HepG2 (cell line): Measurements from ENCODE around the gene ROBO3. TPM values are rescaled to one million over a fixed set of nuclear protein-coding genes. Genes with fewer than 3 reads are reported as not detected.

Source experiments
- CAMTA2 ChIP-seq: sonication (generic); formaldehyde crosslinking; IDR thresholded peaks from 2 replicates; pipeline ENCODE4 v1.4.0; 2020; ENCODE audit warnings: mild to moderate bottlenecking, missing genetic modification reagents, borderline replicate concordance
- DMAP1 ChIP-seq: IDR thresholded peaks from 2 replicates; pipeline ENCODE4 v1.6.1; 2016
- EZH2 ChIP-seq: conservative IDR thresholded peaks from 2 replicates; pipeline ENCODE4 v1.6.1; 2012; ENCODE audit warnings: mild to moderate bottlenecking, low read depth, low read length, moderate library complexity
- FOSL2 ChIP-seq: sonication (generic); formaldehyde crosslinking; IDR thresholded peaks from 2 replicates; pipeline ENCODE4 v1.4.0; 2020; ENCODE audit warnings: missing genetic modification reagents
- FOXC1 ChIP-seq: sonication (generic); formaldehyde crosslinking; IDR thresholded peaks from 2 replicates; pipeline ENCODE4 v1.8.0; 2022; ENCODE audit warnings: mild to moderate bottlenecking, missing genetic modification reagents, borderline replicate concordance
- GFI1 ChIP-seq: sonication (generic); formaldehyde crosslinking; IDR thresholded peaks from 2 replicates; pipeline ENCODE4 v1.5.0; 2020; ENCODE audit warnings: missing genetic modification reagents, mild to moderate bottlenecking, borderline replicate concordance
- NBN ChIP-seq: fragments of 450-650 bp; conservative IDR thresholded peaks from 2 replicates; pipeline ENCODE4 v1.6.1; 2017
- NFE2L2 ChIP-seq: fragments of 150-350 bp; IDR thresholded peaks from 2 replicates; pipeline ENCODE4 v1.6.1; 2014; ENCODE audit warnings: low read length
- PHF21A ChIP-seq: sonication (generic); formaldehyde crosslinking; IDR thresholded peaks from 2 replicates; pipeline ENCODE4 v1.5.0; 2020; ENCODE audit warnings: mild to moderate bottlenecking, missing genetic modification reagents
- POLR2AphosphoS5 ChIP-seq: IDR thresholded peaks from 2 replicates; pipeline ENCODE4 v1.6.1; 2012; ENCODE audit warnings: low read depth, low read length
- PPARG ChIP-seq: conservative IDR thresholded peaks from 2 replicates; pipeline ENCODE4 v1.6.1; 2016; ENCODE audit warnings: missing biosample characterization, missing genetic modification reagents
- RFX1 ChIP-seq: fragments of 450-650 bp; IDR thresholded peaks from 2 replicates; pipeline ENCODE4 v1.6.1; 2017
- SMAD9 ChIP-seq: sonication (generic); formaldehyde crosslinking; IDR thresholded peaks from 2 replicates; pipeline ENCODE4 v1.5.1; 2020; ENCODE audit warnings: mild to moderate bottlenecking, missing genetic modification reagents
- SRSF4 ChIP-seq: fragments of 200-400 bp; formaldehyde crosslinking; IDR thresholded peaks from one replicate; pipeline ENCODE4 v1.6.1; 2018; ENCODE audit warnings: mild to moderate bottlenecking, low read depth, low read length, moderate library complexity; ENCODE audit not compliant: poor library complexity, severe bottlenecking
- TBX2 ChIP-seq: sonication (generic); formaldehyde crosslinking; IDR thresholded peaks from 2 replicates; pipeline ENCODE4 v1.5.0; 2020; ENCODE audit warnings: missing genetic modification reagents, mild to moderate bottlenecking, borderline replicate concordance
- ZNF543 ChIP-seq: sonication (generic); formaldehyde crosslinking; IDR thresholded peaks from 2 replicates; pipeline ENCODE4 v1.4.0; 2020; ENCODE audit warnings: mild to moderate bottlenecking, missing genetic modification reagents
- ZNF557 ChIP-seq: sonication (generic); formaldehyde crosslinking; IDR thresholded peaks from 2 replicates; pipeline ENCODE4 v1.4.0; 2020; ENCODE audit warnings: missing genetic modification reagents
- ZNF570 ChIP-seq: sonication (generic); formaldehyde crosslinking; IDR thresholded peaks from 2 replicates; pipeline ENCODE4 v1.4.0; 2020; ENCODE audit warnings: mild to moderate bottlenecking, missing genetic modification reagents, borderline replicate concordance
- ZNF672 ChIP-seq: sonication (generic); formaldehyde crosslinking; IDR thresholded peaks from 2 replicates; pipeline ENCODE4 v1.8.1; 2022; ENCODE audit warnings: missing genetic modification reagents
- ZNF790 ChIP-seq: sonication (generic); formaldehyde crosslinking; IDR thresholded peaks from 2 replicates; pipeline ENCODE4 v1.8.0; 2022; ENCODE audit warnings: missing genetic modification reagents, mild to moderate bottlenecking, borderline replicate concordance
- polyA plus RNA-seq, 8 experiments: library from polyadenylated mRNA; depleted of rRNA in 3 of 8; stranded (reverse) in 7 of 8; unstranded in 1 of 8; fragments of >200 nt; fragmentation: Illumina TruSeq in 4 of 8; extraction: Trizol in 4 of 8; gene quantifications; 2 replicates each; pipeline versions ENCODE4 v1.2.1 to v1.2.3, GENCODE V29; 2011 to 2016; ENCODE audit warnings: low read depth in 4 of 8, missing spikeins in 1 of 8, mixed read lengths in 1 of 8; ENCODE audit not compliant: insufficient read depth in 1 of 8
- total RNA-seq, 5 experiments: library from RNA; depleted of rRNA; stranded (reverse); fragments of >200 nt; fragmentation: Illumina TruSeq; extraction: Trizol; gene quantifications; 2 replicates each; pipeline ENCODE4 v1.2.3, GENCODE V29; 2016; ENCODE audit warnings: low read depth in 1 of 5
- TF ChIP-seq, protein P1 (sequence below): sonication (generic); formaldehyde crosslinking; IDR thresholded peaks from 2 replicates; pipeline ENCODE4 v1.5.1; 2020; ENCODE audit warnings: mild to moderate bottlenecking, missing genetic modification reagents, moderate library complexity
- TF ChIP-seq, protein P2 (sequence below): sonication (generic); formaldehyde crosslinking; IDR thresholded peaks from 2 replicates; pipeline ENCODE4 v1.5.0; 2020; ENCODE audit warnings: missing genetic modification reagents
- TF ChIP-seq, protein P3 (sequence below): sonication (generic); formaldehyde crosslinking; IDR thresholded peaks from 2 replicates; pipeline ENCODE4 v1.5.1; 2020; ENCODE audit warnings: mild to moderate bottlenecking, missing genetic modification reagents, moderate library complexity

Gene ROBO3
- total and polyA plus RNA-seq, 2 of the 13 experiments (the other 11 are each of a cell fraction or from before 2014, with no cell fraction given), result 0.07 to 2.4 TPM

GRCh38 chr11:124882339-124883071 is 17.3 kb downstream of the ROBO3 start (continued):
- TF ChIP-seq, protein P1, sequence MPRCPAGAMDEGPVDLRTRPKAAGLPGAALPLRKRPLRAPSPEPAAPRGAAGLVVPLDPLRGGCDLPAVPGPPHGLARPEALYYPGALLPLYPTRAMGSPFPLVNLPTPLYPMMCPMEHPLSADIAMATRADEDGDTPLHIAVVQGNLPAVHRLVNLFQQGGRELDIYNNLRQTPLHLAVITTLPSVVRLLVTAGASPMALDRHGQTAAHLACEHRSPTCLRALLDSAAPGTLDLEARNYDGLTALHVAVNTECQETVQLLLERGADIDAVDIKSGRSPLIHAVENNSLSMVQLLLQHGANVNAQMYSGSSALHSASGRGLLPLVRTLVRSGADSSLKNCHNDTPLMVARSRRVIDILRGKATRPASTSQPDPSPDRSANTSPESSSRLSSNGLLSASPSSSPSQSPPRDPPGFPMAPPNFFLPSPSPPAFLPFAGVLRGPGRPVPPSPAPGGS, result peak; percentile 31; the same call in 1 of the 2 replicates
- TF ChIP-seq GFI1 (peak; percentile 99), ZNF570 (no peak), NBN (no peak), NFE2L2 (no peak), SRSF4 (no peak), POLR2AphosphoS5 (no peak), ZNF557 (CRISPR knock-in tag) (no peak), PPARG (CRISPR knock-in tag) (peak; percentile 66; the same call in 1 of the 2 replicates), FOXC1 (CRISPR knock-in tag) (no peak), EZH2 (no peak), DMAP1 (CRISPR knock-in tag) (no peak; the same call in 1 of the 2 replicates), ZNF790 (CRISPR knock-in tag) (no peak), TBX2 (CRISPR knock-in tag) (peak; percentile 42; the same call in 1 of the 2 replicates), RFX1 (no peak), SMAD9 (CRISPR knock-in tag) (0 out of 2 replicates have a peak, but pooled peaks have one; percentile 7), CAMTA2 (no peak), ZNF672 (CRISPR knock-in tag) (no peak), ZNF543 (0 out of 2 replicates have a peak, but pooled peaks have one; percentile 62), FOSL2 (CRISPR knock-in tag) (peak; percentile 54; the same call in 1 of the 2 replicates), PHF21A (CRISPR knock-in tag) (peak; percentile 91)
- TF ChIP-seq, protein P2, sequence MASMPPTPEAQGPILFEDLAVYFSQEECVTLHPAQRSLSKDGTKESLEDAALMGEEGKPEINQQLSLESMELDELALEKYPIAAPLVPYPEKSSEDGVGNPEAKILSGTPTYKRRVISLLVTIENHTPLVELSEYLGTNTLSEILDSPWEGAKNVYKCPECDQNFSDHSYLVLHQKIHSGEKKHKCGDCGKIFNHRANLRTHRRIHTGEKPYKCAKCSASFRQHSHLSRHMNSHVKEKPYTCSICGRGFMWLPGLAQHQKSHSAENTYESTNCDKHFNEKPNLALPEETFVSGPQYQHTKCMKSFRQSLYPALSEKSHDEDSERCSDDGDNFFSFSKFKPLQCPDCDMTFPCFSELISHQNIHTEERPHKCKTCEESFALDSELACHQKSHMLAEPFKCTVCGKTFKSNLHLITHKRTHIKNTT (CRISPR knock-in tag), result no peak
- TF ChIP-seq, protein P3, sequence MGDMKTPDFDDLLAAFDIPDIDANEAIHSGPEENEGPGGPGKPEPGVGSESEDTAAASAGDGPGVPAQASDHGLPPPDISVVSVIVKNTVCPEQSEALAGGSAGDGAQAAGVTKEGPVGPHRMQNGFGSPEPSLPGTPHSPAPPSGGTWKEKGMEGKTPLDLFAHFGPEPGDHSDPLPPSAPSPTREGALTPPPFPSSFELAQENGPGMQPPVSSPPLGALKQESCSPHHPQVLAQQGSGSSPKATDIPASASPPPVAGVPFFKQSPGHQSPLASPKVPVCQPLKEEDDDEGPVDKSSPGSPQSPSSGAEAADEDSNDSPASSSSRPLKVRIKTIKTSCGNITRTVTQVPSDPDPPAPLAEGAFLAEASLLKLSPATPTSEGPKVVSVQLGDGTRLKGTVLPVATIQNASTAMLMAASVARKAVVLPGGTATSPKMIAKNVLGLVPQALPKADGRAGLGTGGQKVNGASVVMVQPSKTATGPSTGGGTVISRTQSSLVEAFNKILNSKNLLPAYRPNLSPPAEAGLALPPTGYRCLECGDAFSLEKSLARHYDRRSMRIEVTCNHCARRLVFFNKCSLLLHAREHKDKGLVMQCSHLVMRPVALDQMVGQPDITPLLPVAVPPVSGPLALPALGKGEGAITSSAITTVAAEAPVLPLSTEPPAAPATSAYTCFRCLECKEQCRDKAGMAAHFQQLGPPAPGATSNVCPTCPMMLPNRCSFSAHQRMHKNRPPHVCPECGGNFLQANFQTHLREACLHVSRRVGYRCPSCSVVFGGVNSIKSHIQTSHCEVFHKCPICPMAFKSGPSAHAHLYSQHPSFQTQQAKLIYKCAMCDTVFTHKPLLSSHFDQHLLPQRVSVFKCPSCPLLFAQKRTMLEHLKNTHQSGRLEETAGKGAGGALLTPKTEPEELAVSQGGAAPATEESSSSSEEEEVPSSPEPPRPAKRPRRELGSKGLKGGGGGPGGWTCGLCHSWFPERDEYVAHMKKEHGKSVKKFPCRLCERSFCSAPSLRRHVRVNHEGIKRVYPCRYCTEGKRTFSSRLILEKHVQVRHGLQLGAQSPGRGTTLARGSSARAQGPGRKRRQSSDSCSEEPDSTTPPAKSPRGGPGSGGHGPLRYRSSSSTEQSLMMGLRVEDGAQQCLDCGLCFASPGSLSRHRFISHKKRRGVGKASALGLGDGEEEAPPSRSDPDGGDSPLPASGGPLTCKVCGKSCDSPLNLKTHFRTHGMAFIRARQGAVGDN (CRISPR knock-in tag), result peak; percentile 85
